Breast epithelium (tissue), 3 donors: ENCODE measurements around the gene DBNDD2.

ENCODE experiments used
- CTCF ChIP-seq, 3 donors: fragments of 450-650 bp; IDR thresholded peaks; one replicate each; pipeline ENCODE4 v1.5.1; 2016 to 2017; ENCODE audit warnings: antibody characterized with exemption in 3 of 3, mild to moderate bottlenecking in 3 of 3, moderate library complexity in 3 of 3
- POLR2A ChIP-seq: fragments of 450-650 bp; IDR thresholded peaks from one replicate; pipeline ENCODE4 v1.6.1; 2016; ENCODE audit warnings: antibody characterized with exemption, mild to moderate bottlenecking, moderate library complexity
- POLR2AphosphoS5 ChIP-seq, 3 donors: sonication (generic); formaldehyde crosslinking; IDR thresholded peaks; one replicate each; pipeline ENCODE4 v1.6.1; 2017; ENCODE audit warnings: antibody characterized with exemption in 3 of 3

- TF ChIP-seq POLR2AphosphoS5 (IDR thresholded peaks at IDR 0.05), result no peak
- TF ChIP-seq CTCF (IDR thresholded peaks at IDR 0.05), result no peak
- TF ChIP-seq POLR2A, result no peak
Observed at GRCh38 chr20:45372241-45372640, 35.8 kb upstream of the DBNDD2 start.
